K562 (cell line): ENCODE measurements around the gene GAPT.

Source experiments
- CBX8 ChIP-seq: fragments of 200-600 bp; sonication (generic); IDR thresholded peaks from 2 replicates; pipeline ENCODE4 v1.6.1; 2012; ENCODE audit warnings: borderline replicate concordance, mixed run types, low read depth, mild to moderate bottlenecking, moderate library complexity, mixed read lengths, low read length, control low read depth, inconsistent platforms; ENCODE audit not compliant: poor library complexity, severe bottlenecking; ENCODE audit errors: extremely low read depth
- EZH2 ChIP-seq: IDR thresholded peaks from 2 replicates; pipeline ENCODE4 v1.6.1; 2012; ENCODE audit warnings: low read depth, mild to moderate bottlenecking, inconsistent platforms, low read length, borderline replicate concordance
- GATAD2A ChIP-seq: fragments of 450-650 bp; IDR thresholded peaks from 2 replicates; pipeline ENCODE4 v1.6.1; 2017
- SETDB1 ChIP-seq: IDR thresholded peaks from one replicate; pipeline ENCODE4 v1.6.1; 2012; ENCODE audit warnings: low read length, control low read depth, inconsistent platforms
- TARDBP ChIP-seq: fragments of 450-650 bp; IDR thresholded peaks from 2 replicates; pipeline ENCODE4 v1.6.1; 2016
- TCF7L2 ChIP-seq: fragments of 150-350 bp; IDR thresholded peaks from 2 replicates; pipeline ENCODE4 v1.6.1; 2016; ENCODE audit warnings: low read depth, mild to moderate bottlenecking, low read length, moderate library complexity
- TF ChIP-seq, protein P1 (sequence below), 3 experiments: IDR thresholded peaks in 2 of 3; conservative IDR thresholded peaks in 1 of 3; 2 replicates each; pipeline ENCODE4 v1.5.1; 2011 to 2012; ENCODE audit warnings: low read length in 3 of 3, mild to moderate bottlenecking in 3 of 3, control low read depth in 2 of 3, improper control_type of control experiment in 1 of 3, inconsistent platforms in 1 of 3, low read depth in 1 of 3, mixed read lengths in 1 of 3, moderate library complexity in 1 of 3; ENCODE audit not compliant: insufficient read depth in 2 of 3
- TF ChIP-seq, protein P2 (sequence below): sonication (generic); formaldehyde crosslinking; IDR thresholded peaks from 2 replicates; pipeline ENCODE4 v1.9.0; 2022; ENCODE audit warnings: mild to moderate bottlenecking, missing genetic modification reagents
- TF ChIP-seq, protein P3 (sequence below): sonication (generic); formaldehyde crosslinking; IDR thresholded peaks from 2 replicates; pipeline ENCODE4 v1.9.0; 2022; ENCODE audit warnings: mild to moderate bottlenecking, missing genetic modification reagents
- TF ChIP-seq, protein P4 (sequence below): sonication (generic); formaldehyde crosslinking; IDR thresholded peaks from 2 replicates; pipeline ENCODE4 v1.8.1; 2023; ENCODE audit warnings: mild to moderate bottlenecking, missing genetic modification reagents

DNA sequence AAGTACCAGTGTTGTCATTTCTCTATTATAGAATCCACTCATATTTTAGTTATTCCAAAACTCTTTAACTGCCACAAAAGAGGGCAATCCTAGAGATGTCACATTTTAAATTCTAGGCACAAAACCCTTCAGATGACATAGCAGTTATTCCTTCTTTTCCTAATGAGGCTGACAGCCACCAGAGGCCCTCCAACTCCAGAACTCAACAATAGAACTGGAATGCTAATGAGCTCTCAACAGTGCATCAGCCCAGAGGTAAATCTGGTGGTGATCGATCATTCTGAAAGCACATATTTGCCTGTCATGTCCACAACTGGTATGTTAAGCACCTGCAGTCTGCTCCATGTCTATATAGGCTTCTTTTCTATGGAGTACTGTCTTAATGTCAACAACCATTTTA is 51.5 kb downstream of the GAPT start:
- TF ChIP-seq, protein P1, sequence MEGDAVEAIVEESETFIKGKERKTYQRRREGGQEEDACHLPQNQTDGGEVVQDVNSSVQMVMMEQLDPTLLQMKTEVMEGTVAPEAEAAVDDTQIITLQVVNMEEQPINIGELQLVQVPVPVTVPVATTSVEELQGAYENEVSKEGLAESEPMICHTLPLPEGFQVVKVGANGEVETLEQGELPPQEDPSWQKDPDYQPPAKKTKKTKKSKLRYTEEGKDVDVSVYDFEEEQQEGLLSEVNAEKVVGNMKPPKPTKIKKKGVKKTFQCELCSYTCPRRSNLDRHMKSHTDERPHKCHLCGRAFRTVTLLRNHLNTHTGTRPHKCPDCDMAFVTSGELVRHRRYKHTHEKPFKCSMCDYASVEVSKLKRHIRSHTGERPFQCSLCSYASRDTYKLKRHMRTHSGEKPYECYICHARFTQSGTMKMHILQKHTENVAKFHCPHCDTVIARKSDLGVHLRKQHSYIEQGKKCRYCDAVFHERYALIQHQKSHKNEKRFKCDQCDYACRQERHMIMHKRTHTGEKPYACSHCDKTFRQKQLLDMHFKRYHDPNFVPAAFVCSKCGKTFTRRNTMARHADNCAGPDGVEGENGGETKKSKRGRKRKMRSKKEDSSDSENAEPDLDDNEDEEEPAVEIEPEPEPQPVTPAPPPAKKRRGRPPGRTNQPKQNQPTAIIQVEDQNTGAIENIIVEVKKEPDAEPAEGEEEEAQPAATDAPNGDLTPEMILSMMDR (IDR thresholded peaks at IDR 0.05 in 2 of 3, conservative IDR thresholded peaks at IDR 0.05 in 1 of 3; ENCODE audit: insufficient read depth in 2 of 3, low read depth in 1 of 3, low read length in 3 of 3), result no peak
- TF ChIP-seq, protein P2, sequence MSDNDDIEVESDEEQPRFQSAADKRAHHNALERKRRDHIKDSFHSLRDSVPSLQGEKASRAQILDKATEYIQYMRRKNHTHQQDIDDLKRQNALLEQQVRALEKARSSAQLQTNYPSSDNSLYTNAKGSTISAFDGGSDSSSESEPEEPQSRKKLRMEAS (CRISPR knock-in tag), result no peak
- TF ChIP-seq GATAD2A (no peak), TARDBP (no peak), SETDB1 (no peak), TCF7L2 (no peak), EZH2 (no peak), CBX8 (no peak)
- TF ChIP-seq, protein P3, sequence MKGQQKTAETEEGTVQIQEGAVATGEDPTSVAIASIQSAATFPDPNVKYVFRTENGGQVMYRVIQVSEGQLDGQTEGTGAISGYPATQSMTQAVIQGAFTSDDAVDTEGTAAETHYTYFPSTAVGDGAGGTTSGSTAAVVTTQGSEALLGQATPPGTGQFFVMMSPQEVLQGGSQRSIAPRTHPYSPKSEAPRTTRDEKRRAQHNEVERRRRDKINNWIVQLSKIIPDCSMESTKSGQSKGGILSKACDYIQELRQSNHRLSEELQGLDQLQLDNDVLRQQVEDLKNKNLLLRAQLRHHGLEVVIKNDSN (CRISPR knock-in tag), result no peak
- TF ChIP-seq, protein P4, sequence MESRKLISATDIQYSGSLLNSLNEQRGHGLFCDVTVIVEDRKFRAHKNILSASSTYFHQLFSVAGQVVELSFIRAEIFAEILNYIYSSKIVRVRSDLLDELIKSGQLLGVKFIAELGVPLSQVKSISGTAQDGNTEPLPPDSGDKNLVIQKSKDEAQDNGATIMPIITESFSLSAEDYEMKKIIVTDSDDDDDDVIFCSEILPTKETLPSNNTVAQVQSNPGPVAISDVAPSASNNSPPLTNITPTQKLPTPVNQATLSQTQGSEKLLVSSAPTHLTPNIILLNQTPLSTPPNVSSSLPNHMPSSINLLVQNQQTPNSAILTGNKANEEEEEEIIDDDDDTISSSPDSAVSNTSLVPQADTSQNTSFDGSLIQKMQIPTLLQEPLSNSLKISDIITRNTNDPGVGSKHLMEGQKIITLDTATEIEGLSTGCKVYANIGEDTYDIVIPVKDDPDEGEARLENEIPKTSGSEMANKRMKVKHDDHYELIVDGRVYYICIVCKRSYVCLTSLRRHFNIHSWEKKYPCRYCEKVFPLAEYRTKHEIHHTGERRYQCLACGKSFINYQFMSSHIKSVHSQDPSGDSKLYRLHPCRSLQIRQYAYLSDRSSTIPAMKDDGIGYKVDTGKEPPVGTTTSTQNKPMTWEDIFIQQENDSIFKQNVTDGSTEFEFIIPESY (CRISPR knock-in tag), result no peak
